BJ (cell line): ENCODE results near the gene ZNF438. TPM values are rescaled to one million over a fixed set of nuclear protein-coding genes. Genes with fewer than 3 reads are reported as not detected.

ENCODE experiments used
- CTCF ChIA-PET: fragments of 350-600 bp; formaldehyde crosslinking; extraction: SDS; loops from one replicate; lab custom pipeline; 2021; ENCODE audit warnings: antibody characterized with exemption, inconsistent platforms; lab: Yijun Ruan, JAX
- POLR2A ChIA-PET: fragments of 300-600 bp; sonication (Branson Sonifier 250); formaldehyde crosslinking; extraction: SDS; loops from one replicate; lab custom pipeline; 2021; ENCODE audit warnings: antibody characterized with exemption; lab: Charles Lee
- DNase-seq: peaks from one replicate; pipeline ENCODE4 v3.0.0-alpha.2; 2011; ENCODE audit warnings: low read depth
- H3K27me3 ChIP-seq: 2 replicates; pipeline ENCODE4 v1.6.0; 2011; ENCODE audit warnings: low read length; ENCODE audit not compliant: control insufficient read depth, insufficient read depth
- H3K36me3 ChIP-seq: 2 replicates; pipeline ENCODE4 v1.5.1; 2011; ENCODE audit warnings: low read length; ENCODE audit not compliant: control insufficient read depth, insufficient read depth
- H3K4me3 ChIP-seq: 2 replicates; pipeline ENCODE4 v1.5.1; 2011; ENCODE audit warnings: low read depth, mild to moderate bottlenecking, control low read depth, low read length
- polyA plus RNA-seq: library from polyadenylated mRNA; depleted of rRNA; stranded (reverse); fragments of >200 nt; gene quantifications from 2 replicates; pipeline ENCODE4 v1.2.3, GENCODE V29; 2011
- TF ChIP-seq, protein P1 (sequence below): IDR thresholded peaks from 2 replicates; pipeline ENCODE4 v1.5.1; 2011; ENCODE audit warnings: low read depth, mild to moderate bottlenecking, control low read depth, inconsistent platforms, low read length, moderate library complexity; ENCODE audit not compliant: insufficient read depth

The ZNF438 gene
- polyA plus RNA-seq, 1 experiment: 3.7 TPM

DNA sequence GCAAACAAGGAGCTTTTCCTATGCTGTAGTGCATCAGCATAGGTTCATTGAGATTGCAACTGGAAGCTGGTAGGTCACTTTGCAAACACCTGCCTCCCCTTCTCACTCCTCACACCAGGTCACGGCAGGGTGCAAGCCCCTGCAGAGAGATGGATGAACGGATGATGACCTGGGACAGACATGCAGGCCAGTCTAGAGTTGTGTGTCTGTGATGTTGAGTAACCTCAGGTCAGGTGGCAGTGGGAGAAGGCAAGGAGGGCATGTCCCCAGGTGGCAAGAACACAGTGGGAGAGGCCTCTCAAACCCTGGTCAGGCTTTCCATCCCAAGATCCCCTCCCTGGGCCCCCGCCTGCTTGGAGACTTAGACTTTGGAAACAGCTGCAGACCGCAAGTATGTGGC, 205.0 kb downstream of the ZNF438 start:
- no peaks in the 10 kb centered on the region for H3K36me3 ChIP-seq
- POLR2A ChIA-PET: no interaction called here
- no peak for DNase-seq
- H3K4me3 ChIP-seq: no peak overlapping the region
- no peaks in the 10 kb centered on the region for H3K27me3 ChIP-seq
- CTCF ChIA-PET: no interaction called here
- TF ChIP-seq, protein P1, sequence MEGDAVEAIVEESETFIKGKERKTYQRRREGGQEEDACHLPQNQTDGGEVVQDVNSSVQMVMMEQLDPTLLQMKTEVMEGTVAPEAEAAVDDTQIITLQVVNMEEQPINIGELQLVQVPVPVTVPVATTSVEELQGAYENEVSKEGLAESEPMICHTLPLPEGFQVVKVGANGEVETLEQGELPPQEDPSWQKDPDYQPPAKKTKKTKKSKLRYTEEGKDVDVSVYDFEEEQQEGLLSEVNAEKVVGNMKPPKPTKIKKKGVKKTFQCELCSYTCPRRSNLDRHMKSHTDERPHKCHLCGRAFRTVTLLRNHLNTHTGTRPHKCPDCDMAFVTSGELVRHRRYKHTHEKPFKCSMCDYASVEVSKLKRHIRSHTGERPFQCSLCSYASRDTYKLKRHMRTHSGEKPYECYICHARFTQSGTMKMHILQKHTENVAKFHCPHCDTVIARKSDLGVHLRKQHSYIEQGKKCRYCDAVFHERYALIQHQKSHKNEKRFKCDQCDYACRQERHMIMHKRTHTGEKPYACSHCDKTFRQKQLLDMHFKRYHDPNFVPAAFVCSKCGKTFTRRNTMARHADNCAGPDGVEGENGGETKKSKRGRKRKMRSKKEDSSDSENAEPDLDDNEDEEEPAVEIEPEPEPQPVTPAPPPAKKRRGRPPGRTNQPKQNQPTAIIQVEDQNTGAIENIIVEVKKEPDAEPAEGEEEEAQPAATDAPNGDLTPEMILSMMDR: no peak

DNA sequence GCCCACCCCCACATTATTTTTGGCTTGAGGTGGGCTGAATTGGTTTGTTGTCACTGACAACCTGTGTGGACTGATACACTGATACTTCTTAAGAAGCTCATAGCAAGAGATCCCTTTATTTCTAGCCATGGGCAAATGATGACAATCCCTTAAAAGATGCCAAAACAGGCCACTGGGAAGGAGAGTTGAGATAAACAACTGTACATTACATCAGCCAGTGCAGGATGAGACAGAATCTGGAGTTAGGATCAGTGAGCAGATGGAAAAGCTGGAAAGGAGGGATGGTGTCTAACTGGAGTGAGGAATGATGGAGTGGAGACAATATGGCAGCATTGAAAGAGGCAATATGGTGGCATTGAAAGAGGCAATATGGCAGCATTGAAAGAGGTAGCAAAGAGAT, 206.2 kb downstream of the ZNF438 start:
- no peaks in the 10 kb centered on the region for H3K27me3 ChIP-seq
- CTCF ChIA-PET: no interaction called here
- no peak overlapping the region for H3K4me3 ChIP-seq
- DNase-seq: no peak
- TF ChIP-seq, protein P1: no peak
- no peaks in the 10 kb centered on the region for H3K36me3 ChIP-seq
- POLR2A ChIA-PET: no interaction called here

DNA sequence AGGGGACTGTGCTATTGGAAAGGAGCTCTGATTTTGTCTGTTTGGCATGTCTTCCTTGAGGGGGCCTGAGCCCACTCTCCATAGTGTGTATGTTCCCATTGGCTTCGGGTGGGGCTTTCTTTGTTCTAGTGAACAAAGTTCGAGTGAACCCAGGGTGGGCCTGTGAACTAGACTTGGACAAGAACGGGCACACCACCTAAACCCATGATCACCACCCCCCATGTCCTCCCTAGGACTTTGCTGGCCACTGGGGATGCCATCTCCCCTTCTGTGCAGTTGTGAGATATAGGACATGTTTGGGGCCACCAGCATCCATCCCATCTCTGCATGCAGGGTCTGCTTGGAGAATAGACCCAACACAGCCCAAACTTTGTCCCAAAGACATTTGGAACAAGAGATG, 206.6 kb downstream of the ZNF438 start:
- H3K27me3 ChIP-seq: no peaks in the 10 kb centered on the region
- TF ChIP-seq, protein P1: no peak
- no peaks in the 10 kb centered on the region for H3K36me3 ChIP-seq
- CTCF ChIA-PET: no interaction called here
- no peak overlapping the region for H3K4me3 ChIP-seq
- POLR2A ChIA-PET: no interaction called here
- DNase-seq: no peak

DNA sequence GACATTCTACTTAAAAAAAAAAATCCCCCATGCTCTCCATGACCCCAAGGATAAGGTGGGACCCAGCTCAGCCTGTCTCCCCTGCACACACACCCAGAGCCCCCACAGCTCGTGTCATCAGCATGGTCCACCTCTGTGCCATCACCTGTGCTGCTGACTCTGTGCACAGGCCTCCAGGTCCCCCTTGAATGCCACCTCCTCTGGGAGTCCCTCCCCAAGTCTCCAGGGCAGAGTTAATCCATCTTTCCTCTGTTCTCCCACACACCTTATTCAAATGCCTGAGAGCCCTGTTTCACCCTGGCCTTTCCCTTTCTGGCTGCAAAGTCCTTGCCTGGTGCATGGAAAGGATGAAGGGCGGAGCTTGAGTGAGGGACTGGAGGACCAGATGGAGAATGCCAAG, 208.0 kb downstream of the ZNF438 start:
- no peak for DNase-seq
- H3K4me3 ChIP-seq: no peak overlapping the region
- TF ChIP-seq, protein P1: no peak
- H3K27me3 ChIP-seq: no peaks in the 10 kb centered on the region
- CTCF ChIA-PET: interaction anchor here (1.3 kb wide), 1 partner anchor 12 kb away, joined by 3 read pairs; no protein-coding TSS in a partner anchor
- POLR2A ChIA-PET: no interaction called here
- H3K36me3 ChIP-seq: no peaks in the 10 kb centered on the region

DNA sequence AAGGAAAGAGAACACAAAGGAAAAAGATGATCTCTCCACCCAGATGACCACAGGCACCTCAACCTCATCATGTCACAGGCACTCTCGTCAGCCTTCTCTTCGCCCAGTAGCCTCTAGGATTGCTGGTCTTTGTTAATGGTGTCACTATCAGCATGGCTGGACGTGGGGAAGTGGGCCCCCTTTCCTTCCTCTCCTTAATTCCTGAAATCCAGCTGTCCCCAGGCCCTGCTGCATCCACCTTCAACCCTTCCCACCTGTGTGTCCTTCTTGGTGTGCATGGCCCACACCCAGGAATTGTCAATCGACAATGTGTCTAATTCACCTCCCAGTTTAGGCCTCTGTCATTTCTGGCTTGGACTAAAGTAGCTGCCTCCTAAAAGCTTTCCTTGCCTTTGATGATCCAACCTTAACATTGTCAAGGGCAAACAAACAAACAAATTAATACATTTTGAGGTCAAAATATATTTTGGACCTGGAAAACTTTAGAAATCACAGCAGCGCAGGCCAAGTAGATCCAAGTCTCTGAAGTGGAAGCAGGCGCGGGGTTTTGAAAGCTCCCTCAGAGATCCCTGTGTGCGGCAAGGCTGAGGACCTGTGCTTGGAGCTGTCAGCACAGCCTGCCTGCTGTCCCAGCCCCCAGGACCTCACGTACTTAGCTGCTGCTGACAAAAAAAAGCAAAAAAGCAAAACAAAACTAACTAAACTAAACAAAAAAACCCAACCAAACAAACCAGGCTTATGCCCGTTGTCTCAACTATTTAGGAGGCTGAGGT, 208.8 kb downstream of the ZNF438 start:
- Histone ChIP-seq H3K27me3 (no peaks in the 10 kb centered on the region), H3K36me3 (no peaks in the 10 kb centered on the region), H3K4me3 (no peak overlapping the region)
- TF ChIP-seq, protein P1: no peak
- POLR2A ChIA-PET: no interaction called here
- no peak for DNase-seq
- CTCF ChIA-PET: interaction anchor here (1.3 kb wide), 1 partner anchor 11 kb away, joined by 3 read pairs; no protein-coding TSS in a partner anchor
